G401.6 (cell line): Measurements from ENCODE around the gene CDH18.

Experiments
- FAIRE-seq: peaks from 2 replicates; lab custom pipeline; 2012; peaks lifted over from hg19 to GRCh38; lab: Jason Lieb, UNC

CDH18 gene

GRCh38 chr5:19719109-19719508 lies 268.9 kb downstream of the CDH18 start:
- FAIRE-seq: no peak

GRCh38 chr5:19713740-19714139 lies 274.3 kb downstream of the CDH18 start:
- FAIRE-seq: no peak

DNA sequence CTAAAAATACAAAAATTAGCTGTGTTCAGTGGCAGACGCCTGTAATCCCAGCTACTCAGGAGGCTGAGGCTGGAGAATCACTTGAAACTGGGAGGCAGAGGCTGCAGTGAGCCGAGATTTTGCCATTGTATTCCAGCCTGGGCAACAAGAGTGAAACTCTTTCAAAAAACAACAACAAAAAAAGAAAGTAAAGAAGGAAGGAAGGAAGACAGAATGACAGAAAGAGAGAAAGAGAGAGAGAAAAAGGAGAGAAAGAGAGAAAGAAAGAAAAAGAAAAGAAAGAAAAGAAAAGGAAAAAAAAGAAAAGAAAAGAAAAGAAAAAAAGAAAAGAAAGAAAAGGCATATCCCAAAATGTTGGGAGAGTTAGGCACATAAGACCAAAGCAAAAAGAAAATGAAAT lies 278.6 kb downstream of the CDH18 start:
- no peak for FAIRE-seq

DNA sequence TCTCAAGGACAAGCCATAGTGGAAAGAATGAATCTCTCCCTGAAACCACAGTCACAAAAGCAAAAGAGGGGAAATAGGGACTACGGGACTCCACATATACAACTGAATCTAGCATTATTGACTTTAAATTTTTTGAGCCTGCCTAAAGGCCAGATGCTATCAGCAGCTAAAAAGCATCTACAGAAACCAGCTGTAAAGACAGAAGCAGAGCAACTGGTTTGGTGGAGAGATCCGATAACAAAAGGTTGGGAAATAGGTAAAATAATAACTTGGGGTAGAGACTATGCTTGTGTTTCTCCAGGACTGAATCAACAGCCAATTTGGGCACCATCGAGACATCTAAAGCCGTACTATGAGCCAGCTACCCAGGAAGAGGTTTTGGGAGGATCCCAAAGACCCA lies 281.2 kb downstream of the CDH18 start:
- no peak for FAIRE-seq

GRCh38 chr5:19701731-19702130 lies 286.3 kb downstream of the CDH18 start:
- FAIRE-seq: no peak

- FAIRE-seq: no peak
Observed at GRCh38 chr5:19694949-19695611, 292.9 kb downstream of the CDH18 start.

- no peak for FAIRE-seq
Observed at GRCh38 chr5:19690978-19691377, 297.0 kb downstream of the CDH18 start.

- FAIRE-seq: no peak
Observed at GRCh38 chr5:19685473-19685872, 302.5 kb downstream of the CDH18 start.

- no peak for FAIRE-seq
Observed at GRCh38 chr5:19676895-19677294, 311.1 kb downstream of the CDH18 start.

- no peak for FAIRE-seq
Observed at GRCh38 chr5:19660679-19661078, 327.3 kb downstream of the CDH18 start.

GRCh38 chr5:19655627-19656026 lies 332.4 kb downstream of the CDH18 start:
- FAIRE-seq: no peak

DNA sequence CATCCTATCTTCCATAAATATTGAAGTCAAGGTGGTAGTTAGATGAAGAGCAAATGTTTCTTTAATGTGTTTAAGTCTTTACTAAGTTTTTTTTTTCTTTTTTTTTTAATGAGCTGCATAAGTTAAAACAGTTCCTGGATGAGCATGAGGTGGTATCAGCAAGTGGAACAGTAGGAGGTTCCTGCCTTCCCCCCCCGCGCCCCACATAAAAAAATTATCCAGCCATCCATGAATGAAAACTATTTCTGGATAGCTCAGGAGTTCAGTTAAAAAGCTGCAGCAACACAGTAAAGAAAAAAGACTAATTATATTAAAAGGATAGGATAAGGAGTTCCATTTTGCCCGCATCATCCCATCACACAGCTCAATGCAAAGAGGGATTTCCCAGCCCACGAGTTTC lies 349.5 kb downstream of the CDH18 start:
- no peak for FAIRE-seq

GRCh38 chr5:19630876-19631275 lies 357.1 kb downstream of the CDH18 start:
- FAIRE-seq: no peak

DNA sequence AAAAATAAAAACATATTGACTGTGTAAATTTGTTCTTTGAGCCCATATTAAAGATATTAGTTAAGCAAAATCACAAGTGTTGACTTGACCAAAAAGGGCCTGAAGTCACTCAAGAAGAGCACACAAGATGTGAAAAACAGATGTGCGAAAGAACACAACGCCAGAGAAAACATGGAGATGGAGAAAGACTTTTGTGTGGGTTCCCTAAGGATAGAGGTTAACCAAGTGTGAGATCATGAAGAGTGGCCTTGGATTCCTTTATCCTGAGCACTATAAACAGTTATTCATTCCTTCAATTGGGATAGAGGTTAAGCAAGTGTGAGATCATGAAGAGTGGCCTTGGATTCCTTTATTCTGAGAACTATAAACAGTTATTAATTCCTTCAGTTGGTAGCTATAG lies 361.8 kb downstream of the CDH18 start:
- no peak for FAIRE-seq

DNA sequence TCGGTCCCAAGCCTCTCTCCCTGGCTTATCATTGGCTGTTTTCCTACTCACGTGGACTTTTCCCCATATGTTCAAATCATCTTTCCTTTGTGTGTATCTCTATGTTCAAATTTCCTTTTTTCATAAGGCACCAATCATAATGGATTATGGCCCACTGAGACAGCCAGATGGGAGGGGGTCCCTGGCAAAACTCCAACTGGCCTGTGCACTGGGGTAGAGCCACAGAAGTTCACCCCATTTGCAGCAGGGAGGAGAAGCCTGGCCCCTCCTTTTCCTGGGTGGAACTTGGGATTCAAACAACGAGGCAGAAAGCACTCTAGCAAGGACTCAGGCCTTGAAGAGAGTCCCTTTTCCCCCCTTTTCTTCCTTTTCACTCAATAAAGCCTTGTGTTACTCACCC lies 362.4 kb downstream of the CDH18 start:
- no peak for FAIRE-seq

DNA sequence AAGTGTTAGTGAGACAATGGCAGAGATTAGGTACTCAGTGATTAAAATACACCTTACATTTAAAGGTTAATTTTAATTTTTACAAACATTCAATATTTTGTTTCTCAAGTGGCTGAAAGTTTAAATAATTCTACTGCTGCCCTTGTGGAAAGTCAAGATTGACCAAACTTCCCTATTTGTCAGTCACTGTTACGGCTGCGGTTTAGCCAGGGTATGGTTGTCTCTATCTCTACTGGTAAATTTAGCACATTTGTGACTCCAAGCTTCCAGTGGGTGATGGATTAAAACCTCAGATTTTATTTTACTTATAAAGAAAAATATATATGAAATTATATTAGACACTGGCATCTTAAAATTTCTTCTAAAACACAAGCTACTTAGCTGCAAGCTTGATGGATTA lies 368.4 kb downstream of the CDH18 start:
- no peak for FAIRE-seq

DNA sequence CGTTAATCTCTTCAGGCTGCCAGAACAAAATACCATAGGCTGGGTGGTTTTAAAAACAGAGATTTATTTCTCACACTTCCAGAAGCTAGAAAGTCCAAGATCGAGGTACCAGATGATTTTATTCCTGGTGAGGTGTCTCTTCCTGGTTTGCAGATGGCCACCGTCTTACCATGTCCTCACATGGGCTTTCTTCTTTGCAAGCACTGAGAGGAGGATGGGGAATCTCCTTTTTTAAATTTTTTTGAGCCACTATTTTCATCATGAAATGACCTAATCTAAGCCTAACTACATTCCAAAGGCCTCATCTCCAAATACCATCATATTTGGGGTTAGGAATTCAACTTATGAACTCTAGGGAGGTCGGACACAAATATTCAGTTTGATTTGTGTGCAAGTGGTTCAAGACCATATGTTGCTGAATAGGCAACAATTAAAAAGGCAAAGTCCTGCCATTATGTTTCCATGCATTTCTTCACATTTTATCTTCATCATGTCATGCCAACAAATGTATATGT lies 371.2 kb downstream of the CDH18 start:
- no peak for FAIRE-seq

DNA sequence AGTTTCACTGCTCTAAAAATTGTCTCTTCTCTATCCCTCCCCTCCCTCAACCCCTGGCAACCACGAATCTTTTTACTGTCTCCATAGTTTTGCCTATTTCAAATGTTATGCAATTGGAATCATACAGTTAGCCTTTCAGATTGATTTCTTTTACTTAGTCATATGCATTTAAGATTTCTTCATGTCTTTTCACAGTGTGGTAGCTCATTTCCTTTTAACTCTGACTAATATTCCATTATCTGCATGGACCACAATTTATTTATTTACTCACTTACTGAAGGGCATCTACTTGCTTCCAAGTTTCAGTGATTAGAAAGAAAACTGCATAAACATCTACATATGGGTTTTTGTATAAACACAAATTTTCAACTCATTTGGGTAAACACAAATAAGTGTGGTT lies 372.3 kb downstream of the CDH18 start:
- no peak for FAIRE-seq

- no peak for FAIRE-seq
Observed at GRCh38 chr5:19615071-19615470, 372.9 kb downstream of the CDH18 start.

DNA sequence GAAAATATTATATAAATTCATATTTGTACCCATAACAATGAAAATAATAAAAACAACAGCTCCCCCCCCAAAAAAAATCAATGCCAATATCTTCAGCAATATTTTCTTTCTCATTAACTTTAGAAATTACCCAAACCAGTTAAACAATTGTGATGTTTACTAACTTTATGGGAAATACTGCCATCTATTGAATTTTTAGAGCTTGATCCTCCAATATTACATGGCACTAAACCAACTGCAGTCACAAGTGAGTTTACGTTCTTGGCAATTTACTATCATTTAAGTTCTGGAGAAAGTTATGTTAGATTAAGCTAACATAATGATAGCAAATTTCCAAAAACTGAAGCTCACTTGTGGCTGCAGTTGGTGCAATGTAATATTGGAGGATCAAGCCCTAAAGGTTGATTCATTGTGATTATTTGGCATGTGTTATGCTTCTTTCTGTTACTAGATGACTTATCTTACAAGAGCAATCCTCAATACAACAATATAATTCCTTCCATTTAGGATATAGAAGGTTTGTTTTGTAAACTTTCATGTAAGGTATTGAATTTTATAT lies 379.5 kb downstream of the CDH18 start:
- FAIRE-seq: no peak

- FAIRE-seq: no peak
Observed at GRCh38 chr5:19605846-19606407, 382.1 kb downstream of the CDH18 start.

DNA sequence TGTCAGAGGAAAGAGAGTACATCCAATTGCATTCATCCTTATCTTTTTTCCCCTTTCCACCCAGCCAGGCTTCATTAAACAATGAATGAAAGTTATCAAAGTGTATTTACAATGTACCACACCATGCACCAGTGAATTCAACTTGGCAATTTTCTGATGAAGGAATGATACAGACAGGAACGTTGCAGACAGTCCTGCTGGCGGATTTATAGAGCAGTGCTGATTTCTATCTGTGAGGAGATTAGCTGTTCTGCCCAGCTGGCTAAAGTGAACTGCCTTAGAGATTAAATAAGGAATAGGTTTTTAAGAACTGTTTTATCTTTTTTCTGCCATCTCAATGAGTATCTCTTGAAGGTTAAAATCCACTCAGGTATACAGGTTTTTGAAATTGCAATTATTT lies 403.9 kb downstream of the CDH18 start:
- FAIRE-seq: no peak

DNA sequence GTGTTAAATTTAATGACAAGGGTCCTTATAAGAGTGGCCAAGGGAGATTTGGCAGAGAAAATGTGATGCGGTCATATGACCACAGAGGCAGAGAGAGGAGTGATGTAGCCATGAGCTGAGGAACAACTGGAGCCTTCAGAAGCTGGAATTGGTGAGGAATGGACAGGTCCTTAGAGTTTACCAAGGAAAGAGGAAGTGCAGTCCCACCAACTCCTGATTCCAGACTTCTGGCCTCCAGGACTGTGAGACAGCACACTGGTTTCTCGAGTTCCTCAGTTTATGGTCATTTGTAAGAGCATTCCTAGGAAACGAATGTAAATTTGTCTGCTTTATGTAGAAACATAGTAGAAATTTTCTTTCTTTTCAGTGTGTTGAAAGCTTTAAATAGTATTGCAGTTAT lies 410.1 kb downstream of the CDH18 start:
- no peak for FAIRE-seq

GRCh38 chr5:19568004-19568403 lies 420.0 kb downstream of the CDH18 start:
- FAIRE-seq: no peak
